GM19372 (cell line): ENCODE measurements around the gene KHNYN.

ENCODE experiments used
- ATAC-seq: cut with Tn5 transposase; IDR thresholded peaks from one replicate; pipeline ENCODE4 v1.9.1; 2021; ENCODE audit warnings: mild to moderate bottlenecking, low read depth, moderate library complexity; ENCODE audit not compliant: unreplicated experiment

The KHNYN gene

GRCh38 chr14:24399999-24400718 lies 29.6 kb upstream of the KHNYN start:
- ATAC-seq = no peak

GRCh38 chr14:24401810-24402702 lies 27.7 kb upstream of the KHNYN start:
- ATAC-seq = no peak

GRCh38 chr14:24403294-24403998 lies 26.3 kb upstream of the KHNYN start:
- no peak for ATAC-seq

GRCh38 chr14:24404814-24405213 lies 24.9 kb upstream of the KHNYN start:
- ATAC-seq = no peak

- ATAC-seq = no peak
Measured at GRCh38 chr14:24406416-24406815, 23.3 kb upstream of the KHNYN start.

- ATAC-seq = no peak
Measured at GRCh38 chr14:24407608-24408325, 22.0 kb upstream of the KHNYN start.

GRCh38 chr14:24408764-24409163 lies 21.0 kb upstream of the KHNYN start:
- ATAC-seq = no peak

GRCh38 chr14:24409192-24409591 lies 20.6 kb upstream of the KHNYN start:
- ATAC-seq = no peak

- ATAC-seq = no peak
Measured at GRCh38 chr14:24409956-24410355, 19.8 kb upstream of the KHNYN start.

GRCh38 chr14:24411443-24412389 lies 18.0 kb upstream of the KHNYN start:
- ATAC-seq = no peak

- ATAC-seq = no peak
Measured at GRCh38 chr14:24414077-24414476, 15.7 kb upstream of the KHNYN start.

GRCh38 chr14:24414732-24415420 lies 14.9 kb upstream of the KHNYN start:
- no peak for ATAC-seq

- no peak for ATAC-seq
Measured at GRCh38 chr14:24415421-24416253, 14.1 kb upstream of the KHNYN start.

GRCh38 chr14:24416254-24416931 lies 13.4 kb upstream of the KHNYN start:
- no peak for ATAC-seq

- ATAC-seq = no peak
Measured at GRCh38 chr14:24416932-24417619, 12.7 kb upstream of the KHNYN start.

- ATAC-seq = no peak
Measured at GRCh38 chr14:24417832-24418491, 11.8 kb upstream of the KHNYN start.
